ENCODE data around the gene TGFBR3. TPM values are rescaled to one million over a fixed set of nuclear protein-coding genes. Genes with fewer than 3 reads are reported as not detected.

TGFBR3 gene
- total RNA-seq, 1 donor from 2014 or later: 51.7 TPM

DNA sequence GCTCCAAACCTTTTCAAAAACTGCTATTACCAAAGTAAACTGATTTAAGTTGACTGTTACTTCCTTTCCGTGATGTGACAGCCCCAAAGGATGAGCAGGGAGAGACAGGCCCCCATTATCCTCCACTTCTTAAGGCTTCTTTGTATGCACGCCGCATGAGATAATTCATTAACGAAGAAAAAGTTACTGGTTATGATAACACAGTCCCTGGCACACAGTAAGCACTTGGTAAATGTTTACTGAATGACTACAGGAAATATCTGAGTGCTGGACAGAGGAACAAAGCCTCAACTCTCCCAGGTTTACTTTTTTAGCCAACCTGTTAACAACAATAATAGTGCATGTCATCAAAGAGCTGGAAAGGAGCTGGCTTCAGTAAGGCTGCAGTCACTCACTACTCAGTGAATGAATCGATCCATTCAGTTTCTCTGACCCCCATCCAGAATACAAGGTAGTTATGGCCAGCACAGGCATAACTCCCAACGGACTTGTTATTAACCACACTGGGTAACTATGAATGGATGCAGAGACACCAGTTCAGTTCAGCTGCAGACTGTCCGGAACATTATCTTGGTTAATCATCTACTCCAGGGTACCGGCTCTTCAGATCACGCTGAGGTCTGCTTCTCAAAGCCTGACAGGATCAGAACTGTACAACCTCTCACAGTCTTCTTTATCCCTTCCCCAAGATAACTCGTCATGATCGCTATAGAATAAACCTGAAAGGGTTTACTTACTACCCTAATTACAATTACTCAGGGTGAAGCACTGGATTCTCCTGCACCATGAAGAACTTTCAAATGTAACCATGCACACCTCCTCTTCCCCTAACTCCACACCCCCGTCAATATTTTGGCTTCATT, 58.3 kb downstream of the TGFBR3 start:
- H3K36me3 ChIP-seq: no peaks in the 10 kb centered on the region
- H3K4me1 ChIP-seq: peaks cover 47% of the 10 kb centered on the region
- intact Hi-C loops (cut with DNase I): no loop called here
- TF ChIP-seq, protein P1, sequence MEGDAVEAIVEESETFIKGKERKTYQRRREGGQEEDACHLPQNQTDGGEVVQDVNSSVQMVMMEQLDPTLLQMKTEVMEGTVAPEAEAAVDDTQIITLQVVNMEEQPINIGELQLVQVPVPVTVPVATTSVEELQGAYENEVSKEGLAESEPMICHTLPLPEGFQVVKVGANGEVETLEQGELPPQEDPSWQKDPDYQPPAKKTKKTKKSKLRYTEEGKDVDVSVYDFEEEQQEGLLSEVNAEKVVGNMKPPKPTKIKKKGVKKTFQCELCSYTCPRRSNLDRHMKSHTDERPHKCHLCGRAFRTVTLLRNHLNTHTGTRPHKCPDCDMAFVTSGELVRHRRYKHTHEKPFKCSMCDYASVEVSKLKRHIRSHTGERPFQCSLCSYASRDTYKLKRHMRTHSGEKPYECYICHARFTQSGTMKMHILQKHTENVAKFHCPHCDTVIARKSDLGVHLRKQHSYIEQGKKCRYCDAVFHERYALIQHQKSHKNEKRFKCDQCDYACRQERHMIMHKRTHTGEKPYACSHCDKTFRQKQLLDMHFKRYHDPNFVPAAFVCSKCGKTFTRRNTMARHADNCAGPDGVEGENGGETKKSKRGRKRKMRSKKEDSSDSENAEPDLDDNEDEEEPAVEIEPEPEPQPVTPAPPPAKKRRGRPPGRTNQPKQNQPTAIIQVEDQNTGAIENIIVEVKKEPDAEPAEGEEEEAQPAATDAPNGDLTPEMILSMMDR (IDR thresholded peaks at IDR 0.05): no peak
- H3K9me3 ChIP-seq: no peaks in the 10 kb centered on the region
- H3K27ac ChIP-seq: peak overlapping the region; percentile 13
- no peaks in the 10 kb centered on the region for H3K27me3 ChIP-seq (ENCODE audit: low read depth)
- ATAC-seq (peak; percentile 5 to 30), DNase-seq (no peak)
- H3K4me3 ChIP-seq: no peak overlapping the region

DNA sequence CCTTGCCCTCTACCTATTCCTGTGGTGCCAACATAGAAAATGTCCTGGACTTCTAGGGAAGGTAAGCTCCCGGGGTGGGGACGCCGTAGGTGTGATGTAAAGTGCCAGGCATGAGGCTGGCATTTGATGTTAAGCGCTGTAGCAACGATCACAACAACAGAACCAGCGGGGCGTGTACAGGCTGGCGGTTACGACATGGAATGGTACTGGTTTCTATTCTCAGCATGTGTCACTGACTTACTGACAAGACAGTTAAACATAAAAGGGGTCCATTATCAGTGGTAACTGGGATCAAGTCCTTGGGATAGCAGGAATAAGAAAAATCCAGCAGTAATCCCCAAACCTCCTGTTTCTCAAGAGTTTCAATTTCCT, 58.9 kb downstream of the TGFBR3 start:
- H3K9me3 ChIP-seq: no peaks in the 10 kb centered on the region
- DNase-seq (peak; percentile 57), ATAC-seq (peak; percentile 60 to 67)
- TF ChIP-seq, protein P1 (IDR thresholded peaks at IDR 0.05): no peak
- no peak overlapping the region for H3K4me3 ChIP-seq
- H3K36me3 ChIP-seq: no peaks in the 10 kb centered on the region
- intact Hi-C loops (cut with DNase I): no loop called here
- H3K27me3 ChIP-seq (ENCODE audit: low read depth): no peaks in the 10 kb centered on the region
- no peak overlapping the region for H3K27ac ChIP-seq
- peaks cover 44% of the 10 kb centered on the region for H3K4me1 ChIP-seq

DNA sequence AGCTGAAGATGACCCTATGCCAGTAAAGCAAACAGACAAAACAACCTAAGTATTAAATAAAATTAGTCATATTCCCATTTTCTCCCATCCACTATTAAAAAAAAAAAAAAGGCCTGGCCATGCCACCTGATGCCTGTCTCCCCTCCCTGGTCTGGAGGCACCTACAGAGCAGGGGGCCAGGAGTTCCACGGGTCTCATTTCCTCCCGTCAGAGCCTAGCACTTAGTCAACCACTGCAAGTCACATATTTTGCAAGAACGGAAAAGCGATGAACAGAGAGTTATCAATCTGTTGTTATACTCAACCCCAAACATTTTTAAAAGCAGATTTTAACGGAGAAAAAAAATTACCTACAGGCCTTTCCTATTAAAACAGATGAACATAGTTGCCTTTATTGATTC, 59.3 kb downstream of the TGFBR3 start:
- TF ChIP-seq, protein P1 (IDR thresholded peaks at IDR 0.05): no peak
- no peaks in the 10 kb centered on the region for H3K36me3 ChIP-seq
- no peak overlapping the region for H3K4me3 ChIP-seq
- peaks cover 40% of the 10 kb centered on the region for H3K4me1 ChIP-seq
- intact Hi-C loops (cut with DNase I): no loop called here
- H3K27me3 ChIP-seq (ENCODE audit: low read depth): no peaks in the 10 kb centered on the region
- DNase-seq (no peak), ATAC-seq (no peak)
- H3K9me3 ChIP-seq: no peaks in the 10 kb centered on the region
- H3K27ac ChIP-seq: no peak overlapping the region

DNA sequence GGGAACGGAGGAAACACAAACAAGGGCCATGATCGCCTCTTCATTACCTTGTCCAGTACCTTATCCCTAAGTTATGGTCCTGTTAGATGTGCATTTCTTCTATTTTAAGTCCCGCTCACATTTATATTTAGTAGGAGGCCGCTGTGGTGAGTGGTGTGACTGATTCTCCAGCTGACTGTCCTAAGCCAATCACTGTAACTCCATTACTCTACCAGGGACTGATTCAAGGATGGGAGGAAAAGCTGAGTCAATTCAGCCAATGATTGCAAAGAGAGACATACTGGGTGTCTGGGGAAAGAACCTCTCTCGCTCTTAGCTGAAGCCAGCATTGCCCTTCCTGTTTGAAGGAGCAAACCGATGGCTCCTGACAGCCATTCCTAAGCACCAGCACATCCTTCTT, 59.7 kb downstream of the TGFBR3 start:
- ATAC-seq: no peak
- no peaks in the 10 kb centered on the region for H3K9me3 ChIP-seq
- no peak overlapping the region for H3K4me3 ChIP-seq
- H3K4me1 ChIP-seq: peaks cover 36% of the 10 kb centered on the region
- no peaks in the 10 kb centered on the region for H3K27me3 ChIP-seq (ENCODE audit: low read depth)
- H3K27ac ChIP-seq: no peak overlapping the region
- intact Hi-C loops (cut with DNase I): no loop called here
- no peaks in the 10 kb centered on the region for H3K36me3 ChIP-seq
- DNase-seq: no peak
- TF ChIP-seq, protein P1 (IDR thresholded peaks at IDR 0.05): no peak

DNA sequence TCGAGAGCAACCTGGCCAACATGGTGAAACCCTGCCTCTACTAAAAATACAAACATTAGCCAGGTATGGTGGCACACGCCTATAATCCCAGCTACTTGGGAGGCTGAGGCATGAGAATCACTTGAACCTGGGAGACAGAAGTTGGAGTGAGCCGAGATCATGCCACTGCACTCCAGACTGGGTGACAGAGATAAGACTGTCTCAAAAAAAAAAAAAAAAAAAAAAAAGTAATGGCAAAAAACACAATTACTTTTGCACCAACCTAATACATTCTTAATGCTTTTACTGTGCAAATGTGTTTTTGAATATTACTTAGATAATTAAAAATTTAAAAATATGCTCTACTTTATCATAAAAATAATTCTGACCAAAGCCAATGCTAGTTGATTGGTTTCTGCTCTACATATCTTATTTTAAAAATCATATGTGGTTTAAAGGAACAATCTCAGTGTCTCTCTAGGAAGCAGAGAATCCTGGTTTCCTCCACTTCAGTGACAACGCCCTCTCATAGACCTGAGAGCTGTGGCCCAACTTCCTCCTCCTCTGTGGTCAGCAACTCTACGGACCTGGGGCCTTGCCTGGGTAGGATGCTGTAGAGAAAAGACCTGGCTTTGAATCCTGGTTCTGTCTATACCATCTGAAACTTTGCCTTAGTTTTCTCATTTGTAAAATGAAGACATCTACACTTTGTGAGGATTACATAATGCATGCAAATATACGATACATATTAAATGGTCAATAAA, 64.7 kb downstream of the TGFBR3 start:
- intact Hi-C loops (cut with DNase I): no loop called here
- TF ChIP-seq, protein P1 (IDR thresholded peaks at IDR 0.05): no peak
- no peaks in the 10 kb centered on the region for H3K9me3 ChIP-seq
- DNase-seq (no peak), ATAC-seq (peak in 1 of 2 donors; percentile 19)
- H3K36me3 ChIP-seq: no peaks in the 10 kb centered on the region
- H3K4me3 ChIP-seq: no peak overlapping the region
- H3K27ac ChIP-seq: no peak overlapping the region
- H3K4me1 ChIP-seq: peaks cover 37% of the 10 kb centered on the region
- H3K27me3 ChIP-seq (ENCODE audit: low read depth): no peaks in the 10 kb centered on the region
